Breast epithelium (tissue), 3 donors: ENCODE results near the gene KIF26B.

Experiments used
- POLR2A ChIP-seq: fragments of 450-650 bp; IDR thresholded peaks from one replicate; pipeline ENCODE4 v1.6.1; 2016; ENCODE audit warnings: antibody characterized with exemption, mild to moderate bottlenecking, moderate library complexity
- TF ChIP-seq, protein P1 (sequence below), 3 donors: fragments of 450-650 bp; IDR thresholded peaks; one replicate each; pipeline ENCODE4 v1.5.1; 2016 to 2017; ENCODE audit warnings: antibody characterized with exemption in 3 of 3, mild to moderate bottlenecking in 3 of 3, moderate library complexity in 3 of 3

DNA sequence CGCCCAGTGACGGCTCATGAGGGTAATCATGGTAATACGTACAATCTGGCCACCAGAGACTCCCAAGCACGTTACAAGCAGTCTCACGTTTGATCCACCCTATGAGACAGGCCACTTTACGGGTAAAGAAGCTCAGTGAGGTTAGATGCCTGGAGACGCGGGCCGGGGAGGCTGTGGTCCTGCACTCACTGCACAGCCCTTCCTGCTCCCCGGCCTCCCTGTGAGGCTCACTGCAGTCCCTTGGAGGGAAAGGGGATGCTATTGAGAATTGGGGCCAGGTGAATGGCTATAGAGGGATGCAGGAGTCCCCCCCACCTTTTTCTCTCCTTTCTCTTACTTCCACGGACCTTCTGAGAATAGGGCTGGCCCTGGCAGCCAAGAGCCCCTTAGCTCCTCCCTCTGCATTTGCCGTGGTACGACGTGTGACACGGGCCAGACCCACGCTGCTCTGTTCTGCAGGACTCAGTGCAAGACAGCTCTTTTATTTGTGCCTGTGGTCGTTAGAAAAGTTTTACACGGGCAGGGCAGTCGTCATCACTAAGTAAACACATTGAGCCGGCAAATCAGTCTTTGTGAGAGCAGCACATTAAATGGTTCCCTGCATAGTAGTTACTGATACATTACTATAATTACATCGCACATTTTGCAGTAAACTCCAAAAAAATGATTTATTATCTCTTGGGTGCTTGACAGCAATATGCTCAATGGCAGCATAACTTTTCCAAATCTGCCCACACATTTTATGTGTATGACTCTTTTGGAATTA is 18.8 kb downstream of the KIF26B start:
- TF ChIP-seq, protein P1, sequence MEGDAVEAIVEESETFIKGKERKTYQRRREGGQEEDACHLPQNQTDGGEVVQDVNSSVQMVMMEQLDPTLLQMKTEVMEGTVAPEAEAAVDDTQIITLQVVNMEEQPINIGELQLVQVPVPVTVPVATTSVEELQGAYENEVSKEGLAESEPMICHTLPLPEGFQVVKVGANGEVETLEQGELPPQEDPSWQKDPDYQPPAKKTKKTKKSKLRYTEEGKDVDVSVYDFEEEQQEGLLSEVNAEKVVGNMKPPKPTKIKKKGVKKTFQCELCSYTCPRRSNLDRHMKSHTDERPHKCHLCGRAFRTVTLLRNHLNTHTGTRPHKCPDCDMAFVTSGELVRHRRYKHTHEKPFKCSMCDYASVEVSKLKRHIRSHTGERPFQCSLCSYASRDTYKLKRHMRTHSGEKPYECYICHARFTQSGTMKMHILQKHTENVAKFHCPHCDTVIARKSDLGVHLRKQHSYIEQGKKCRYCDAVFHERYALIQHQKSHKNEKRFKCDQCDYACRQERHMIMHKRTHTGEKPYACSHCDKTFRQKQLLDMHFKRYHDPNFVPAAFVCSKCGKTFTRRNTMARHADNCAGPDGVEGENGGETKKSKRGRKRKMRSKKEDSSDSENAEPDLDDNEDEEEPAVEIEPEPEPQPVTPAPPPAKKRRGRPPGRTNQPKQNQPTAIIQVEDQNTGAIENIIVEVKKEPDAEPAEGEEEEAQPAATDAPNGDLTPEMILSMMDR (IDR thresholded peaks at IDR 0.05), result no peak
- no peak for TF ChIP-seq POLR2A
